Kidney epithelial cell (primary cell): Measurements from ENCODE around the gene ZBTB7B. TPM values are rescaled to one million over a fixed set of nuclear protein-coding genes. Genes with fewer than 3 reads are reported as not detected.

Experiments used
- DNase-seq: peaks from one replicate; pipeline ENCODE4 v3.0.0-alpha.2; 2010; ENCODE audit warnings: low read depth
- H3K27me3 ChIP-seq: 2 replicates; pipeline ENCODE4 v1.6.0; 2011; ENCODE audit warnings: low read length; ENCODE audit not compliant: control insufficient read depth, insufficient read depth
- H3K36me3 ChIP-seq: 2 replicates; pipeline ENCODE4 v1.5.1; 2011; ENCODE audit warnings: low read length; ENCODE audit not compliant: control insufficient read depth, insufficient read depth
- H3K4me3 ChIP-seq: 2 replicates; pipeline ENCODE4 v1.5.1; 2011; ENCODE audit warnings: low read depth, mild to moderate bottlenecking, control low read depth, low read length
- total RNA-seq: library from RNA; depleted of rRNA; stranded (reverse); fragments of >200 nt; gene quantifications from 2 replicates; pipeline ENCODE4 v1.2.3, GENCODE V29; 2015
- TF ChIP-seq, protein P1 (sequence below): IDR thresholded peaks from 2 replicates; pipeline ENCODE4 v1.5.1; 2011; ENCODE audit warnings: mild to moderate bottlenecking, moderate library complexity, low read length, control low read depth, inconsistent platforms; ENCODE audit not compliant: insufficient read depth, poor library complexity, severe bottlenecking

The ZBTB7B gene
- total RNA-seq, 1 donor from 2014 or later: 28.0 TPM

GRCh38 chr1:155062702-155063411, 60.3 kb downstream of the ZBTB7B start:
- H3K4me3 ChIP-seq: peak overlapping the region; percentile 11
- no peaks in the 10 kb centered on the region for H3K27me3 ChIP-seq
- DNase-seq: no peak
- no peaks in the 10 kb centered on the region for H3K36me3 ChIP-seq
- TF ChIP-seq, protein P1, sequence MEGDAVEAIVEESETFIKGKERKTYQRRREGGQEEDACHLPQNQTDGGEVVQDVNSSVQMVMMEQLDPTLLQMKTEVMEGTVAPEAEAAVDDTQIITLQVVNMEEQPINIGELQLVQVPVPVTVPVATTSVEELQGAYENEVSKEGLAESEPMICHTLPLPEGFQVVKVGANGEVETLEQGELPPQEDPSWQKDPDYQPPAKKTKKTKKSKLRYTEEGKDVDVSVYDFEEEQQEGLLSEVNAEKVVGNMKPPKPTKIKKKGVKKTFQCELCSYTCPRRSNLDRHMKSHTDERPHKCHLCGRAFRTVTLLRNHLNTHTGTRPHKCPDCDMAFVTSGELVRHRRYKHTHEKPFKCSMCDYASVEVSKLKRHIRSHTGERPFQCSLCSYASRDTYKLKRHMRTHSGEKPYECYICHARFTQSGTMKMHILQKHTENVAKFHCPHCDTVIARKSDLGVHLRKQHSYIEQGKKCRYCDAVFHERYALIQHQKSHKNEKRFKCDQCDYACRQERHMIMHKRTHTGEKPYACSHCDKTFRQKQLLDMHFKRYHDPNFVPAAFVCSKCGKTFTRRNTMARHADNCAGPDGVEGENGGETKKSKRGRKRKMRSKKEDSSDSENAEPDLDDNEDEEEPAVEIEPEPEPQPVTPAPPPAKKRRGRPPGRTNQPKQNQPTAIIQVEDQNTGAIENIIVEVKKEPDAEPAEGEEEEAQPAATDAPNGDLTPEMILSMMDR: peak; percentile 95

- TF ChIP-seq, protein P1: no peak
- no peak for DNase-seq
- Histone ChIP-seq H3K4me3 (peak within 1 kb of the TSS; percentile 90), H3K36me3 (no peaks in the 10 kb centered on the region), H3K27me3 (no peaks in the 10 kb centered on the region)
Measured at GRCh38 chr1:155063550-155064110, 61.0 kb downstream of the ZBTB7B start, which contains the start of gene EFNA4. EFNA4 (plus strand) TSS chr1:155063740; CDS start chr1:155063824, 84 bp downstream.

DNA sequence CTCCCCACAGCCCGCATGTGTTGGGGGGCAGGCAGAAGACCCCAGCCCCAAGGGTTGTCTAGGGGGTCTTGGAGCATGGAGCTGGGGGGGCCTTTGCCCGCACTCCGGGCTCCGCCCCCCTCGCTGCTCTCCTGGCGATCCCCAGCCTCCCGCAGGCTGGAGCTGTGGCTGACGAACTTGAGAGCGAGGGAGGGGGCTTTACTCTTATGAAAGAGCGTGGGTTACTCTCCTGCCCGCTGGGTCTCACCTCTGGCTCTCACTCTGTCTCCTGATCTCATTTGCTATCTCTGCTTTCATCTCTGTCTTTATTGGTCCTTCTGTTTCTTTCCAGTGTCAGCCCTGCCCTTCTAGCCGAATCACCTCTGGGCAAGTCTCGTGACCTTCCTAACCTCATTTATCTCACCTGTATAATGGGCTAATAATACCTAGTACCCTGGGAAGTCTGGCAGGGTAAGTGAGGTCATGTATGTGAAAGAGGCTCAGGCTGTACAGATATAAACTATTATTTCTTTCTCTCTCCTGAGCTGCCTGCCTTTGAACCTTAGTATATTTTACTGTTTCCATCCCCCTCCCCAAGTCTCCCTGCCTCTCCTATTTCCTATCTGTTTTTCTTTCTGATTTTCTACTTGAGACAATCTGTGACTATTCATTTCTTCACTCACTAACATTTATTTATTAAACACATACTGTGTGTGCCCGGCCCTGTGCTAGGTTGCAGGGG, 61.7 kb downstream of the ZBTB7B start:
- H3K27me3 ChIP-seq: no peaks in the 10 kb centered on the region
- TF ChIP-seq, protein P1: no peak
- H3K4me3 ChIP-seq: peak overlapping the region; percentile 90
- H3K36me3 ChIP-seq: no peaks in the 10 kb centered on the region
- DNase-seq: no peak

- TF ChIP-seq, protein P1: no peak
- H3K4me3 ChIP-seq: no peak overlapping the region
Measured at GRCh38 chr1:155064832-155065429, 62.3 kb downstream of the ZBTB7B start.

DNA sequence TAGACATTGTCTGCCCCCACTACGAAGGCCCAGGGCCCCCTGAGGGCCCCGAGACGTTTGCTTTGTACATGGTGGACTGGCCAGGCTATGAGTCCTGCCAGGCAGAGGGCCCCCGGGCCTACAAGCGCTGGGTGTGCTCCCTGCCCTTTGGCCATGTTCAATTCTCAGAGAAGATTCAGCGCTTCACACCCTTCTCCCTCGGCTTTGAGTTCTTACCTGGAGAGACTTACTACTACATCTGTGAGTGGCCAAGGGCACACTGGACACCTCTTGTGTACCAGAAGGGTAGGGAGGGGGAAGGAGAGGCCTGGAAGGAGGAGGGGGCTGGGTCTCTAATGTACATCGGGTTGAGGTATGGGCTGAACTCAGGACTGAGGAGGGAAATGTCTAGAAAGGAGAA, 64.2 kb downstream of the ZBTB7B start:
- H3K4me3 ChIP-seq: no peak overlapping the region
- DNase-seq: no peak
- peaks cover 2% of the 10 kb centered on the region for H3K27me3 ChIP-seq
- TF ChIP-seq, protein P1: no peak
- no peaks in the 10 kb centered on the region for H3K36me3 ChIP-seq

More at GRCh38 chr1:155064832-155065429, 62.3 kb downstream of the ZBTB7B start:
- no peak for DNase-seq
- H3K27me3 ChIP-seq: no peaks in the 10 kb centered on the region
- no peaks in the 10 kb centered on the region for H3K36me3 ChIP-seq

Other genes starting within 250 kb of the ZBTB7B start
- 0.04 and 0.34 TPM in 2 replicates for gene KCNN3, start 132.5 kb upstream of the ZBTB7B start, total RNA-seq
- gene PMVK, start 66.1 kb upstream of the ZBTB7B start, total RNA-seq: 9.7 and 13.6 TPM in 2 replicates
- 88.2 and 102 TPM in 2 replicates for gene PBXIP1, start 46.7 kb upstream of the ZBTB7B start, total RNA-seq
- 21.2 and 27.8 TPM in 2 replicates for gene PYGO2, start 41.0 kb upstream of the ZBTB7B start, total RNA-seq
- 176 and 183 TPM in 2 replicates for gene SHC1, start 32.1 kb upstream of the ZBTB7B start, total RNA-seq
- gene CKS1B, start 28.1 kb upstream of the ZBTB7B start, total RNA-seq: 67.4 and 72.4 TPM in 2 replicates
- 53.0 and 60.9 TPM in 2 replicates for gene FLAD1, start 19.5 kb upstream of the ZBTB7B start, total RNA-seq
- gene LENEP, start 9.2 kb upstream of the ZBTB7B start, total RNA-seq: 1.6 TPM in 1 of 2 replicates, not detected in the other
- 0.27 TPM in 1 of 2 replicates, not detected in the other for gene DCST2, start 31.0 kb downstream of the ZBTB7B start, total RNA-seq
- gene DCST1, start 31.0 kb downstream of the ZBTB7B start, total RNA-seq: not detected in 2 replicates
- gene ADAM15, start 48.5 kb downstream of the ZBTB7B start, total RNA-seq: 186 and 209 TPM in 2 replicates
- gene EFNA4, start 60.9 kb downstream of the ZBTB7B start, total RNA-seq: 16.8 and 19.9 TPM in 2 replicates
- 1.6 and 1.7 TPM in 2 replicates for gene EFNA3, start 76.0 kb downstream of the ZBTB7B start, total RNA-seq
- gene EFNA1, start 125.1 kb downstream of the ZBTB7B start, total RNA-seq: 126 and 166 TPM in 2 replicates
- 26.6 and 28.7 TPM in 2 replicates for gene SLC50A1, start 133.1 kb downstream of the ZBTB7B start, total RNA-seq
- gene DPM3, start 137.7 kb downstream of the ZBTB7B start, total RNA-seq: 36.4 and 74.9 TPM in 2 replicates
- gene KRTCAP2, start 170.5 kb downstream of the ZBTB7B start, total RNA-seq: 207 and 241 TPM in 2 replicates
- 7.1 and 9.1 TPM in 2 replicates for gene TRIM46, start 171.0 kb downstream of the ZBTB7B start, total RNA-seq
- gene THBS3, start 205.1 kb downstream of the ZBTB7B start, total RNA-seq: 51.5 and 58.1 TPM in 2 replicates
- 79.3 and 84.3 TPM in 2 replicates for gene MTX1, start 205.9 kb downstream of the ZBTB7B start, total RNA-seq